Endothelial cell of umbilical vein (primary cell): ENCODE results near the gene KRTAP10-7. TPM values are rescaled to one million over a fixed set of nuclear protein-coding genes. Genes with fewer than 3 reads are reported as not detected.

Source experiments
- BruUV-seq: library from RNA; stranded (reverse); fragments of 400-500 nt; replicated peaks from 2 replicates; lab custom pipeline; 2021; lab: Mats Ljungman, UMichigan
- CTCF ChIA-PET: fragments of 300-600, 350-600 bp; sonication (Branson Sonifier 250); formaldehyde crosslinking; loops from one replicate; lab custom pipeline; 2021; ENCODE audit warnings: antibody characterized with exemption, inconsistent platforms; lab: Charles Lee
- POLR2A ChIA-PET: fragments of 300-600, 350-600 bp; sonication (Branson Sonifier 250); formaldehyde crosslinking; loops from one replicate; lab custom pipeline; 2021; ENCODE audit warnings: antibody characterized with exemption, inconsistent platforms; lab: Charles Lee
- DNase-seq: peaks from one replicate; pipeline ENCODE4 v3.0.0-alpha.2; 2011; ENCODE audit warnings: low read depth, low spot score
- FAIRE-seq: peaks from 2 replicates; lab custom pipeline; 2011; peaks lifted over from hg19 to GRCh38; lab: Jason Lieb, UNC
- H2AFZ ChIP-seq: 2 replicates; pipeline ENCODE4 v1.6.0; 2012; ENCODE audit warnings: low read depth, low read length, control low read depth, inconsistent platforms
- H3K27ac ChIP-seq: 2 replicates; pipeline ENCODE4 v1.5.1; 2011; ENCODE audit warnings: low read depth, mild to moderate bottlenecking, control low read depth, low read length, moderate library complexity; ENCODE audit not compliant: insufficient read depth
- H3K27me3 ChIP-seq, 2 experiments: 2 replicates each; pipeline versions ENCODE4 v1.6.0 to v1.6.1; 2011; ENCODE audit warnings: low read length in 2 of 2, mixed read lengths in 1 of 2; ENCODE audit not compliant: control insufficient read depth in 2 of 2, insufficient read depth in 2 of 2
- H3K36me3 ChIP-seq, 2 experiments: 2 replicates in 1 of 2; 3 replicates in 1 of 2; pipeline ENCODE4 v1.5.1; 2011; ENCODE audit warnings: low read length in 2 of 2, mild to moderate bottlenecking in 1 of 2, moderate library complexity in 1 of 2; ENCODE audit not compliant: control insufficient read depth in 2 of 2, insufficient read depth in 2 of 2; ENCODE audit errors: extremely low read depth in 1 of 2
- H3K4me1 ChIP-seq: 3 replicates; pipeline ENCODE4 v1.5.1; 2011; ENCODE audit warnings: mild to moderate bottlenecking, low read length; ENCODE audit not compliant: control insufficient read depth, insufficient read depth; ENCODE audit errors: extremely low read depth
- H3K4me2 ChIP-seq: 2 replicates; pipeline ENCODE4 v1.6.1; 2011; ENCODE audit warnings: low read length, control low read depth, mixed read lengths; ENCODE audit not compliant: insufficient read depth
- H3K4me3 ChIP-seq, 3 experiments: fragments of 200-600 bp in 1 of 3; sonication (generic), shearing (Covaris generic) in 1 of 3; replicated peaks in 1 of 3; 2 replicates each; pipeline ENCODE4 v1.5.1; 2011 to 2016; ENCODE audit warnings: control low read depth in 3 of 3, low read length in 3 of 3, mild to moderate bottlenecking in 2 of 3, inconsistent platforms in 1 of 3, low read depth in 1 of 3, moderate library complexity in 1 of 3; ENCODE audit not compliant: insufficient read depth in 1 of 3
- H3K79me2 ChIP-seq: 2 replicates; pipeline ENCODE4 v1.6.0; 2012; ENCODE audit warnings: low read length, inconsistent platforms; ENCODE audit not compliant: control insufficient read depth, insufficient read depth
- H3K9ac ChIP-seq: replicated peaks from 2 replicates; pipeline ENCODE3; 2011; ENCODE audit warnings: low read length, control low read depth; ENCODE audit not compliant: insufficient read depth; ENCODE audit errors: extremely low read depth
- H3K9me1 ChIP-seq: replicated peaks from 3 replicates; pipeline ENCODE4 v1.6.0; 2011; ENCODE audit warnings: mild to moderate bottlenecking, low read length; ENCODE audit not compliant: control insufficient read depth, insufficient read depth; ENCODE audit errors: extremely low read depth
- H3K9me3 ChIP-seq: replicated peaks from 2 replicates; pipeline ENCODE4 v1.5.1; 2012; ENCODE audit warnings: low read length, inconsistent platforms; ENCODE audit not compliant: control insufficient read depth, insufficient read depth
- H4K20me1 ChIP-seq: replicated peaks from 2 replicates; pipeline ENCODE3; 2011; ENCODE audit warnings: mild to moderate bottlenecking, low read length; ENCODE audit not compliant: control insufficient read depth, insufficient read depth; ENCODE audit errors: extremely low read depth
- CTCF ChIP-seq, 2 donors: IDR thresholded peaks; 1 replicate in 1 of 2; 2 replicates in 1 of 2; pipeline ENCODE4 v1.5.1; 2011; ENCODE audit warnings: low read length in 2 of 2, mild to moderate bottlenecking in 2 of 2, moderate library complexity in 2 of 2, control low read depth in 1 of 2, inconsistent platforms in 1 of 2, low read depth in 1 of 2; ENCODE audit not compliant: insufficient read depth in 1 of 2; ENCODE audit errors: extremely low read depth in 1 of 2
- EZH2 ChIP-seq: IDR thresholded peaks from 2 replicates; pipeline ENCODE4 v1.6.1; 2012; ENCODE audit warnings: borderline replicate concordance, low read depth, mild to moderate bottlenecking, moderate library complexity, low read length, inconsistent platforms; ENCODE audit not compliant: severe bottlenecking
- FOS ChIP-seq: IDR thresholded peaks from 2 replicates; pipeline ENCODE4 v1.6.1; 2011; ENCODE audit warnings: mild to moderate bottlenecking, low read length, moderate library complexity, borderline replicate concordance; ENCODE audit not compliant: insufficient read depth
- GATA2 ChIP-seq: IDR thresholded peaks from 2 replicates; pipeline ENCODE4 v1.7.0; 2011; ENCODE audit warnings: low read depth, mild to moderate bottlenecking, moderate library complexity, mixed read lengths, low read length; ENCODE audit not compliant: insufficient read length, insufficient read depth
- JUN ChIP-seq: IDR thresholded peaks from 2 replicates; pipeline ENCODE4 v1.6.1; 2011; ENCODE audit warnings: borderline replicate concordance, low read depth; ENCODE audit not compliant: insufficient read length, insufficient read depth
- MAX ChIP-seq: IDR thresholded peaks from 2 replicates; pipeline ENCODE4 v1.6.1; 2011; ENCODE audit not compliant: insufficient read depth, insufficient read length
- MYC ChIP-seq: IDR thresholded peaks from one replicate; pipeline ENCODE4 v1.6.1; 2011; ENCODE audit warnings: mild to moderate bottlenecking, low read depth, low read length
- POLR2A ChIP-seq: IDR thresholded peaks from 2 replicates; pipeline ENCODE4 v1.6.1; 2012; ENCODE audit warnings: low read depth, mild to moderate bottlenecking, control low read depth, low read length
- POLR2AphosphoS5 ChIP-seq: IDR thresholded peaks from 2 replicates; pipeline ENCODE4 v1.6.1; 2012; ENCODE audit warnings: low read depth, mild to moderate bottlenecking, control low read depth, low read length, moderate library complexity; ENCODE audit not compliant: insufficient read depth
- dilution Hi-C: fragments of 300-500 bp; cut with MboI; formaldehyde crosslinking; loops from one replicate; pipeline ENCODE4 v1.15.0; 2019; ENCODE audit warnings: low sequenced_read_pairs; ENCODE audit not compliant: extremely low pct_ligation_motif_present
- intact Hi-C: fragments of 100-400 bp; cut with micrococcal nuclease; formaldehyde crosslinking; loops from one replicate; pipeline ENCODE4 v1.10.0; 2022
- polyA plus RNA-seq, 4 experiments: library from polyadenylated mRNA; depleted of rRNA in 3 of 4; stranded (reverse) in 3 of 4; unstranded in 1 of 4; fragments of >200 nt; gene quantifications; 2 replicates each; pipeline versions ENCODE4 v1.2.1 to v1.2.3, GENCODE V29; 2011 to 2012; ENCODE audit warnings: missing spikeins in 1 of 4
- total RNA-seq: library from RNA; stranded (reverse); gene quantifications from 2 replicates; pipeline ENCODE4 v1.2.3, GENCODE V29; 2021

The KRTAP10-7 gene
- total and polyA plus RNA-seq, 2 donors (not counting 3 experiments of a cell fraction or from before 2014, with no cell fraction given), result not detected

- Histone ChIP-seq H3K27me3 (no peaks in the 10 kb centered on the region), H3K36me3 (no peaks in the 10 kb centered on the region), H3K27ac (no peak overlapping the region), H3K9me3 (peaks cover 5% of the 10 kb centered on the region), H2AFZ (no peak overlapping the region), H3K9ac (no peak overlapping the region), H3K4me2 (no peak overlapping the region), H3K9me1 (no peaks in the 10 kb centered on the region), H3K4me1 (no peaks in the 10 kb centered on the region), H3K79me2 (no peaks in the 10 kb centered on the region), H4K20me1 (no peaks in the 10 kb centered on the region), H3K4me3 (no peak overlapping the region)
- CTCF ChIA-PET, result no interaction called here
- DNase-seq, result no peak
- POLR2A ChIA-PET, result no interaction called here
- TF ChIP-seq MYC (no peak), POLR2A (no peak), JUN (no peak), EZH2 (no peak), MAX (no peak), GATA2 (no peak), POLR2AphosphoS5 (no peak), FOS (no peak), CTCF (IDR thresholded peaks at IDR 0.05; ENCODE audit: extremely low read depth in 1 of 2, insufficient read depth in 1 of 2, low read depth in 1 of 2, low read length in 2 of 2) (no peak)
- dilution Hi-C loops (no loop called here), intact Hi-C loops (no loop called here)
- no peak for FAIRE-seq
- BruUV-seq, result no TSS peak
Observed at GRCh38 chr21:44612669-44613229, 12.4 kb downstream of the KRTAP10-7 start.
